NCI-H2196 (cell line): ENCODE measurements around the gene PPM1A.
"Not testable (repeated sequence)": the region's sequence is repeated elsewhere in the genome, so short reads cannot be mapped to it uniquely, and the experiment has no call there.

Source experiments
- DNase-seq: peaks from one replicate; lab custom pipeline; 2025; ENCODE audit not compliant: unreplicated experiment; lab: John Stamatoyannopoulos, UW

PPM1A gene

DNA sequence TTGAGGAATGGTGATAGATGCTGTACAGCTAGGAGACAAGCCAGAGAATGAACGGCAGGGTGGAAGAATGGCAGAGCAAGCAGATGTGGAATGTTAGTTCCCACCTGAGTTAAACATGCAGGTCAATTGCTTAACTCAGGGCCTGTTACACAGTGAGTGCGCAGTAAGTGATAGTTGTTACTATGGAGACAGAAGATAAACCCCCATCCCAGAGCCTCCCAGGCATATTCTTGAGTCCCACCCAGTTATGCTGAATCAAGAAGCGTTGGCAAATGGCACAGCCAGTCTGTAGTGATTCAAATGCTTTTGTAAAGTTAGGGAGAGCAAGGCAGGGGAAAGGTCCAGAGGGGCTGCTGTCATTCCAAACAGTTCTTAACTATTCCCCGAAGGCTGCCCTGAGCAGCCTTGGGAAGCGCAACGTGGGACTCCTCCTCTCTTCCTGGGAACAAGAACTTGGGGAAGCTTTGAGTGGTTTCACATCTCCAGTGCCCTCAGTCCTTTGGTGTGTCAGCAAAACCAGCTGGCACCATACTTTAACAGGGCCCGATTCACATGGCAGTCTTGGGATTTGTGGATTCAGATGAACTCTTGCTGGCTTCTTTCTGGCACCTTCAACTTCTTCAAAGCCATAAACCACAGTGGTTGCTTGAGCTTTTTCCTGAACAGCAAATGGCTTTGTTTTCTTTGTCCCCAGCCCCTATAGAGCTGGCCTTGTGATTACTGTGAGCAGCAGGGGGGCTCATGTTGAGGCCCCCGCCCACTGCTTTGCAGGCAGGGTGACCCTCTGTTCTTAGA lies 66.4 kb downstream of the PPM1A start:
- DNase-seq: no peak

GRCh38 chr14:60317609-60318008 lies 68.6 kb downstream of the PPM1A start:
- peak; percentile 63 for DNase-seq

GRCh38 chr14:60320860-60321259 lies 71.8 kb downstream of the PPM1A start:
- not testable (repeated sequence) for DNase-seq

DNA sequence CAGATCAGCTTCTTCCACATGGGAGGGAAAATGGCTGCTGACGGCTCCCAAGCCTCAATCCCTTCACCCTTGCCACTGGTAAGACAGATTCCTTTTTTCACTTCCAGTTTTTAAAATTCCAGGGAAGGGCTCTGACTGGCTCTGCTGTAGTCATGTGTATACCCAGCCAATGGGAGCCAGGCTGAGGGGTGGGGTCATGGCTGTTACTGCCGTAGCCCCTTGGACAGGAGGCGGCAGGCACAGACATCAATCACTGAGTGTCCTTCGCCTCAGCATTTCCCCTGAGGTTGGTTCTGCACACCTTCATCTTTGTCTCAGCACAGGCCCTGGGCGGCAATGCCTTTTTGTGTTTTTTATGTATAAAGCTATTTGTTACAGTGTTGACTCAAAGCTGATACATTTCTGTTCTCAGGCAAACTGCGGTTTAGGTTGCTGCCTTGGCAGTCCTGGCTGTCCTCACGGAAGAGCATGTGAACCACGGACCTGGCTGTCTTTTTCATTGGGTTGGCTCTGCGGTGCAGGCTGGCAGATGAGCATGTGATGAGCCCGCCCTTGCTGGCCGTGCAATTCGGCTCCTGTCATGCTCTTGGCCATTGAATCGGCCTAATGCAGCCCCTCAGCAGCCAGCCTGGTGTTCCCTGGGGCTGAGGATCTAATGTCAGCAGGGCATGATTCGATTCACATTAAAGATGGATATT lies 74.3 kb downstream of the PPM1A start:
- no peak for DNase-seq

DNA sequence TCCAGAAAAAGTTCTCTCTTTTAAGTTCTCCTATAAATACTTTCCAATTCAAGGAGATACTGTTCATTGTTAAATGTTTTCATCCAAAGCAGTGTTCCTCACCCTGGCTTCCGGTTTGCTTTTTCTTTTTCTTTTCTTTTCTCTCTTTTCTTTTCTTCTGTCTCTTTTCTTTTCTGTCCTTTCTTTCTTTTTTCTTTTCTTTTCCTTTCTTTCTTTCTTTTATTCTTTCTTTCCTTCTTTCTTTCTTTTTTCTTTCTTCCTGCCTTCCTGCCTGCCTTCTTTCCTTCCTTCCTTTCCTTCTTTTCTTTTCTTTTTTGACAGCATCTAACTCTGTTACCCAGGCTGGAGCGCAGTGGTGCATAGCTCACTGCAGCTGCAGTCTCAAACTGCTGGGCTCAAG lies 75.8 kb downstream of the PPM1A start:
- no peak for DNase-seq

DNA sequence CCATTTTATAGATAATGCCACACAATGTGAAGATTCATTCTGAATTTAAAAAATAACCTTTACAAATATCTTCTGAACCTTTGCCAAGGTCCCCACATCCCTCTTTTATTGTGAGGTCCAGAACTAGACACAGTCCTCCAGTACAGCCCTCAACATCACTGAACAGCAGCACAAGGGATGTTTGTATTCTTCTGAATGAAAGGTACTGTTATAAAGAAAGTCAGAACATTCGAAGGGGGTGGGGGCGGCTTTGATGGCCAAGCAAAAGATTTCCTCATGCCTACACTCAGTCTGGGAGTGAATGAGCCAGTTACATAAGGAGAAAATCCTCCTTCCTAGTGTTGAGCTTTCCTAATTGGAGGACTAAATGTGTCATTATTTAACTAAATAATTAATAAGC lies 77.3 kb downstream of the PPM1A start:
- DNase-seq: no peak

DNA sequence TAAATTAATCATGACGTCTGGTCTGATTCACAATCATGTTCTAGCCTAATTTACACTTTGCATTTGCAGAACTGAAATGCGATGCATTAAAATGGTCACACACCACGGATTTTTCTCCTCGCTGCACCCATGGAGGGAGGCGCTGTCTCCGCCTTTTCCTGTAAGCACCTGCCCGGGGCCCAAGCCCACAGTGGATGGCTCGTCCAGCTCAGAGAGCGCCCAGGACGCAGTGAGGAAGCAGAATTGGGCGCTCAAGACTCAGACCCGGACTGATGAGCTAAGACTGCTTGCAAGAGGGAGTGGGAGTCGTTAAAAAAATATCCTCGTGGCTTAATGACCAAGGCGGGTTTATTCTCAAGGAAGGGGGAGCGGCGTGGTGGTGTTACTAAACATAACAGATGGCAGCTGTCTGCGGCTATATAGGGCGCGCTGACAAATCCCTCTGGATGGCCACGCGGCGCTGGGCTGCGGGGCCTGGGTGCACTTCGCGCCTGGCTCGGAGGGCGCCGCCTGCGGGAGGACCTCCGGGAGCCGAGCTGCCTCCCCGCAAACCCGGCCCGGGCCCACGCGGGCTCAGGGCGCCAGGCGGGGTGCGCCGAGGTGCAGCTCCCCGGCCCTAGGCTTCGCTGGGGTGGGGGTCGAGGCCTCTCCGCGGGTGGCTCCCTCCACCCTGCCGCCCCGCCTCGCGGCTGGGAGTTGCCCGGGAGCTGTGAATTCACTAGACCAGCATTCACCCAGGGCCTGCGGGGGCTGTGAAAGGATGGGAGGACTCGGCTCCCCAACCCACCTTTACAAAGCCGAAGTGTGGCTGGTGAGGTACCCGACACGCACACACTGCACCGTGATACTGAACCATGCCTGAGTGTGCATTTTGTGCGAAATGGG lies 78.7 kb downstream of the PPM1A start:
- peak; percentile 58 for DNase-seq

- DNase-seq: no peak
These were observed 79.6 kb downstream of the PPM1A start for GRCh38 chr14:60328583-60328982.

GRCh38 chr14:60329274-60329673 lies 80.3 kb downstream of the PPM1A start:
- no peak for DNase-seq

DNA sequence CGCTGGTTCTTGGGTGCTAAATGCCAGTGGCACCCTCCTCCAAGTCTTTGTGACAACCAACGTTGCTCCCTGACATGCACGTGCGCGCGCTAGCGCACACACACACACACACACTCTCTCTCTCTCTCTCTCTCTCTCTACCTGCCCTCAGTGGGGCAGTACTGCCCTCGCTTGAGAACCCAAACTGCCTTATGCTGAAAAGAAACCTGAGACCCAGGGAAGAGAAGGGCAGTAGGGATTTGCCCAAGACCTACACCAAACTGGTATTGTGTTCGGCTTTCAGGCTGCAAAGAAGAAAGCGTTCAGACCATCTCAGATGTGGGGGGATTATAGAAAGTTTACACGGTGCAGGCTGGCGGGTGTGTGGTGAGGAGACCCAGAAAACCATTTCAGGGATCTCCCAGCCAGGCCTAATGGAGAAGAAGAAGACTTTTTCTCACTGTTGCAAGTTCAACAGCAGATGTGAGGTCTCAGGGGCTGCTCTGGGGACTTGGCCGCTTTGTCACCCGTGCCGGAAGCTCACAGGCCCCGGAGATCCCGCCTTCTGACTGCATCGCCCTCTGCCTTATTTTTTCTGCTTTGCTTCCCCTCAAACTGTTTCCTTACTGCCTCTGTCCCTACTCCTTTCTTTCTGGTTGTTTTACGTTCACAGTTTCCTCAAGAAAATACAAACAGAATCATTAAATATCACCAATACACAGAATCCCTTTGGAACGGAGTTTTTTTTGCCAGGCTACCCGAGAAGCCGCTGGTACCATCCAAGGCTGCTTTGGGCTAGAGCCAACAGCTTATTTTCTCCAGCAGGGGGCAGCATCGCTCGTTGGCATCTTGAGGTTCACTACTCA lies 82.4 kb downstream of the PPM1A start:
- DNase-seq: peak; percentile 84

- no peak for DNase-seq
These were observed 83.0 kb downstream of the PPM1A start for GRCh38 chr14:60332046-60332399.

DNA sequence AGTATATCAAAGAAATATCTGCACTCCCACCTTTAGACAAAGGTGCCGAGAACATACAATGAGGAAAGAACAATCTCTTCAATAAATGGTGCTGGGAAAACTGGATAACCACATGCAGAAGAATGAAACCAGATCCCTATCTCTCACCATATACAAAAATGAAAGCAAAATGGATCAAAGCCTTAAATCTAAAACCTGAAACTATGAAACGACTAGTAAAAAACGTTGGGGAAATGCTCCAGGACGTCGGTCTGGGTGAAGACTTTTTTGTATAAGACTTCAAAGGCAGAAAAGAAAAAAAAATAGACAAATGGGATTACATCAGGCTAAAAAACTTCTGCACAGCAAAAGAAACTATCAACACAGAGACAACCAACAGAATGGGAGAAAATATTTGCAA lies 83.8 kb downstream of the PPM1A start:
- no peak for DNase-seq

- no peak for DNase-seq
These were observed 90.5 kb downstream of the PPM1A start for GRCh38 chr14:60339571-60339970.

DNA sequence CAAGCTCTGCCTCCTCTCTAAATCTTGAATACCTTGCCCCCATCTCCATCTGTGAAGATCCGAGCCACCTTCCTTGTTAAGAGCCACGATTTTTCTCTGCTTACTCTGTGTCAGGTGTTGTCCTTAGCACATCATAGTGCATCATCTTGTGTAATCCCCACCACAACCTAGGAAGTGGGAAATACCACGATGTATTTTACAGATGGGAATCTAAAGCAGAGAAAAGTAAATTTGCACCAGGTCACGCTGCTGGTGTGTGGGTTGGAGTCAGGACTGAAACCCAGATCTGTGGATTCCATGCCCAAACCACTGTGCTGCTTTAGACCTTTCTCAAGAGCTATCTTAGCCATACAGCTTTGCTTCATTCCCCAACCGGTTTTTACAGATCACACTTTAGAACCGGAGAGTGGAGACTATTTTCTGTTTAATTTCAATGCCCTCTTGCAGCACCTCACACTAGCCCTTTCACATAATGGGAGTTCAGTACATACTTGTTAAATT lies 94.6 kb downstream of the PPM1A start:
- no peak for DNase-seq

DNA sequence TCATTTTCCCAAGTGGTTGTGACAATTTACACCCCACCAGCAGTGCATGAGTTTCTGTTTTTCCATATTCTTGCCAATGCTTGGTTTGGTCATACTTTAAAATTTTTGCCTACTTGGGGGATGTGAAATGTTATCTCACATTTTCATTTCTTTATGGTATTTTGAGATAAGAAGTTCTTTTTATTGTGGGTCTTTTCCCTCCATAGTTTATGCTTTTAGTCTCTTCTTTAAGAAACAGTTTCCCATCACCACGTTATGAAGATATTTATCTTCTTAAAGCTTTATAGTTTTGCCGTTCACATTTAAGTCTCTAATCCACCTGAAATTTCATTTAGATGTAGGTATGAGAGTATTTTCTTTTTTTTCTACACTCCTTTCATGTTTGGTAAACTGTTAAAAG lies 95.7 kb downstream of the PPM1A start:
- DNase-seq: no peak

- DNase-seq: no peak
These were observed 97.7 kb downstream of the PPM1A start for GRCh38 chr14:60346706-60347105.

DNA sequence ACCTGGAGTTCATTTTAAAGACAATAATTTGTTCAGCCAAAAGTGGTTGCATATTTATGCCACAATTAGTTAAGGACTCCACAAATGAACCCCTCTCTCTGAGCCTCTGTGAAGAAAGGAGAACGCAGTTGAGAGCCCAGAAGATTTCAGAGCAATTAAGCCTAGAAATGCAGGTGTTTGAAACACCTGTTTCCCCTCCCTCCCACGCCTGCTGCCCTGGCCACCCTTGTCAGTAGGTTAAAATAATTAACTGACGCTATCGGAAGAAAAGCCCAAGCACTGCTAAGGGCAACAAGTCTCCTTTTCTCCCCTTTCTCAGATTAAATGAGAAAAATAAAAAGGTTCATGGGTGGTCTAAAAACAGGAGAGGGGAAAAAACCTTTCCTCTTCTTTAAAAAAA lies 99.2 kb downstream of the PPM1A start:
- DNase-seq: no peak
